HepG2 (cell line): ENCODE measurements around the gene GDF7. TPM values are rescaled to one million over a fixed set of nuclear protein-coding genes. Genes with fewer than 3 reads are reported as not detected.
A peak's percentile ranks its signal among the peaks of the same experiment; 100 is the strongest.

Experiments used
- ARNT ChIP-seq: fragments of 450-650 bp; IDR thresholded peaks from 2 replicates; pipeline ENCODE4 v1.6.1; 2017
- BRD4 ChIP-seq: sonication (generic); formaldehyde crosslinking; IDR thresholded peaks from 2 replicates; pipeline ENCODE4 v1.4.0; 2020; ENCODE audit warnings: missing genetic modification reagents
- CC2D1A ChIP-seq: sonication (generic); formaldehyde crosslinking; IDR thresholded peaks from 2 replicates; pipeline ENCODE4 v1.8.1; 2023; ENCODE audit warnings: mild to moderate bottlenecking, missing genetic modification reagents
- DNMT3B ChIP-seq: conservative IDR thresholded peaks from 2 replicates; pipeline ENCODE4 v1.6.1; 2016; ENCODE audit warnings: missing biosample characterization, control low read depth
- FOXO1 ChIP-seq: sonication (generic); formaldehyde crosslinking; IDR thresholded peaks from 2 replicates; pipeline ENCODE4 v1.4.0; 2020; ENCODE audit warnings: missing genetic modification reagents
- GABPB1 ChIP-seq: IDR thresholded peaks from 2 replicates; pipeline ENCODE4 v1.6.1; 2016; ENCODE audit warnings: mild to moderate bottlenecking, missing genetic modification reagents, moderate library complexity, missing compliant biosample characterization
- GATA4 ChIP-seq: sonication (generic); IDR thresholded peaks from 2 replicates; pipeline ENCODE4 v1.6.1; 2016; ENCODE audit warnings: antibody characterized with exemption, low read depth, borderline replicate concordance
- HIVEP1 ChIP-seq: sonication (generic); formaldehyde crosslinking; IDR thresholded peaks from 2 replicates; pipeline ENCODE4 v1.4.0; 2020; ENCODE audit warnings: mild to moderate bottlenecking, missing genetic modification reagents
- HNF4G ChIP-seq, 2 experiments: sonication (generic) in 1 of 2; formaldehyde crosslinking in 1 of 2; IDR thresholded peaks; 2 replicates each; pipeline versions ENCODE4 v1.4.0 to v1.6.1; 2011 to 2020; ENCODE audit warnings: borderline replicate concordance in 2 of 2, low read depth in 2 of 2, mild to moderate bottlenecking in 2 of 2, low read length in 1 of 2, missing genetic modification reagents in 1 of 2, moderate library complexity in 1 of 2
- KAT7 ChIP-seq: IDR thresholded peaks from 2 replicates; pipeline ENCODE4 v1.6.1; 2018; ENCODE audit warnings: borderline replicate concordance, missing compliant biosample characterization
- KLF13 ChIP-seq: sonication (generic); formaldehyde crosslinking; IDR thresholded peaks from 2 replicates; pipeline ENCODE4 v1.4.0; 2020; ENCODE audit warnings: mild to moderate bottlenecking, missing genetic modification reagents
- NR2C2 ChIP-seq: sonication (generic); formaldehyde crosslinking; IDR thresholded peaks from 2 replicates; pipeline ENCODE4 v1.4.0; 2020; ENCODE audit warnings: missing genetic modification reagents, mild to moderate bottlenecking, moderate library complexity, borderline replicate concordance
- PHF5A ChIP-seq: IDR thresholded peaks from one replicate; pipeline ENCODE4 v1.6.1; 2018; ENCODE audit warnings: low read depth, missing genetic modification reagents; ENCODE audit not compliant: unreplicated experiment
- SALL2 ChIP-seq: sonication (generic); formaldehyde crosslinking; IDR thresholded peaks from 2 replicates; pipeline ENCODE4 v1.8.1; 2023; ENCODE audit warnings: mild to moderate bottlenecking, missing genetic modification reagents, inconsistent platforms
- SOX5 ChIP-seq: IDR thresholded peaks from 2 replicates; pipeline ENCODE4 v1.6.1; 2016; ENCODE audit warnings: borderline replicate concordance
- ZBTB42 ChIP-seq: sonication (generic); formaldehyde crosslinking; IDR thresholded peaks from 2 replicates; pipeline ENCODE4 v1.5.0; 2020; ENCODE audit warnings: mild to moderate bottlenecking, missing genetic modification reagents
- ZFX ChIP-seq: sonication (generic); formaldehyde crosslinking; IDR thresholded peaks from 2 replicates; pipeline ENCODE4 v1.4.0; 2020; ENCODE audit warnings: mild to moderate bottlenecking, low read depth, missing genetic modification reagents, moderate library complexity
- ZNF10 ChIP-seq: sonication (generic); formaldehyde crosslinking; IDR thresholded peaks from 2 replicates; pipeline ENCODE4 v1.4.0; 2020; ENCODE audit warnings: mild to moderate bottlenecking, low read depth, missing genetic modification reagents, borderline replicate concordance
- ZNF547 ChIP-seq: sonication (generic); formaldehyde crosslinking; IDR thresholded peaks from 2 replicates; pipeline ENCODE4 v1.5.1; 2020; ENCODE audit warnings: mild to moderate bottlenecking, missing genetic modification reagents
- ZNF660 ChIP-seq: sonication (generic); formaldehyde crosslinking; IDR thresholded peaks from 2 replicates; pipeline ENCODE4 v1.5.1; 2020; ENCODE audit warnings: mild to moderate bottlenecking, low read depth, missing genetic modification reagents, borderline replicate concordance
- ZSCAN12 ChIP-seq: sonication (generic); formaldehyde crosslinking; IDR thresholded peaks from 2 replicates; pipeline ENCODE4 v1.9.0; 2021; ENCODE audit warnings: mild to moderate bottlenecking, missing genetic modification reagents
- ZSCAN31 ChIP-seq: sonication (generic); formaldehyde crosslinking; IDR thresholded peaks from 2 replicates; pipeline ENCODE4 v1.5.0; 2020; ENCODE audit warnings: low read depth, mild to moderate bottlenecking, missing genetic modification reagents
- polyA plus RNA-seq, 8 experiments: library from polyadenylated mRNA; depleted of rRNA in 3 of 8; stranded (reverse) in 7 of 8; unstranded in 1 of 8; fragments of >200 nt; fragmentation: Illumina TruSeq in 4 of 8; extraction: Trizol in 4 of 8; gene quantifications; 2 replicates each; pipeline versions ENCODE4 v1.2.1 to v1.2.3, GENCODE V29; 2011 to 2016; ENCODE audit warnings: low read depth in 4 of 8, missing spikeins in 1 of 8, mixed read lengths in 1 of 8; ENCODE audit not compliant: insufficient read depth in 1 of 8
- total RNA-seq, 5 experiments: library from RNA; depleted of rRNA; stranded (reverse); fragments of >200 nt; fragmentation: Illumina TruSeq; extraction: Trizol; gene quantifications; 2 replicates each; pipeline ENCODE4 v1.2.3, GENCODE V29; 2016; ENCODE audit warnings: low read depth in 1 of 5
- TF ChIP-seq, protein P1 (sequence below): sonication (generic); formaldehyde crosslinking; IDR thresholded peaks from 2 replicates; pipeline ENCODE4 v1.4.0; 2020; ENCODE audit warnings: missing genetic modification reagents
- TF ChIP-seq, protein P2 (sequence below): sonication (generic); formaldehyde crosslinking; IDR thresholded peaks from 2 replicates; pipeline ENCODE4 v1.8.1; 2023; ENCODE audit warnings: mild to moderate bottlenecking, moderate library complexity, missing genetic modification reagents
- TF ChIP-seq, protein P3 (sequence below): sonication (generic); formaldehyde crosslinking; IDR thresholded peaks from 2 replicates; pipeline ENCODE4 v1.8.1; 2022; ENCODE audit warnings: mild to moderate bottlenecking, missing genetic modification reagents

GDF7 gene
- total and polyA plus RNA-seq, 2 of the 13 experiments (the other 11 are each of a cell fraction or from before 2014, with no cell fraction given) = 1.6 to 15.0 TPM

DNA sequence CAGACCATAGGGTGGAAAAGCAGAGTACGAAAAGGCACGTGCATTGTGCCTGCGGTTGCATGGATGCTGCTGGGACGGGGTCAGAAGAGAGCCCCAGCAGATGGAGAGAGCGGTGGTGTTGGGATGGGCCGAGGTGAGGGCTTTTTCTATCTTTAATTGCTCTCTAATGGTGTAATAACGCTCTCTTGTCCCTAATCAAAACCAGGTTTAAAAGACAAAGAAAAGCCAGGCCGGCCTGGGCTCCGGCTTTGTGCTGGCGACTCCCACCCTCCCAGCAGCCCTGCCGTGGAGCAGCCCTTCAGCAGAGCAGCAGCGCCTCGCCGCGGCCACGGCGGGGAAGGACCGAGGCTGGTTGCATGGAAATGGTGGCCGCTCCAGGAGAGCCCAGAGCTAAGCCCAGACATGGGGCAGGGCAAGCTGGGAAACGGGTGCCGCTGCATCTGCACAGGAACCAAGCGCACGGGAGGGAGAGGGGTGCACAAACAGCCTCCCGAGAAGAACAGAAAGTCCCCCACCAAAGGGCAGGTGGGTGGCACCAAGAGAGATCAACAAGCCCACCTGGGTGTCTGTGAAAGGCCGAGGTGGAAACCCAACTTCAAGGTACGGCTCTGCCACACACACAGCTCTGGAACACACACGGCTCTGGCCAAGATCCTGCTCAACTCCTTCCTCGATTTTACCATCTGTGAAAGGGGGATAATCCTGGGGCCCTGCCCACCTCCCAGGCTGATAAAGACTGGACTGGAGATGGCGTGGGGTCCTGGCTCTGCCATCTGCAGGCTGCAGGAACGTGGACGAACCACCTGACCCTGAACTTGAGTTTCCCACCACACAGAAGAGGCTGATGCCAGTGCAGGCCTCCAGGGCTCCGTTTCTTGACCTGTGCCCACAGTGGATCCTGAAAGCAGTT lies 31.0 kb upstream of the GDF7 start (continued):
- peak; percentile 35; the same call in 1 of the 2 replicates for TF ChIP-seq SALL2 (CRISPR knock-in tag)
- no peak for TF ChIP-seq HNF4G (IDR thresholded peaks at IDR 0.05; ENCODE audit: borderline replicate concordance, low read depth, low read length)
- TF ChIP-seq HNF4G (CRISPR knock-in tag; IDR thresholded peaks at IDR 0.05; ENCODE audit: borderline replicate concordance, low read depth) = peak; percentile 87
- peak; percentile 24; the same call in 1 of the 2 replicates for TF ChIP-seq ZSCAN31
- no peak for TF ChIP-seq ZNF10
- no peak for TF ChIP-seq ARNT
- TF ChIP-seq, protein P1, sequence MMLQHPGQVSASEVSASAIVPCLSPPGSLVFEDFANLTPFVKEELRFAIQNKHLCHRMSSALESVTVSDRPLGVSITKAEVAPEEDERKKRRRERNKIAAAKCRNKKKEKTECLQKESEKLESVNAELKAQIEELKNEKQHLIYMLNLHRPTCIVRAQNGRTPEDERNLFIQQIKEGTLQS (CRISPR knock-in tag) = peak; percentile 51; the same call in 1 of the 2 replicates
- TF ChIP-seq KAT7 = peak; percentile 86; the same call in 1 of the 2 replicates
- TF ChIP-seq, protein P2, sequence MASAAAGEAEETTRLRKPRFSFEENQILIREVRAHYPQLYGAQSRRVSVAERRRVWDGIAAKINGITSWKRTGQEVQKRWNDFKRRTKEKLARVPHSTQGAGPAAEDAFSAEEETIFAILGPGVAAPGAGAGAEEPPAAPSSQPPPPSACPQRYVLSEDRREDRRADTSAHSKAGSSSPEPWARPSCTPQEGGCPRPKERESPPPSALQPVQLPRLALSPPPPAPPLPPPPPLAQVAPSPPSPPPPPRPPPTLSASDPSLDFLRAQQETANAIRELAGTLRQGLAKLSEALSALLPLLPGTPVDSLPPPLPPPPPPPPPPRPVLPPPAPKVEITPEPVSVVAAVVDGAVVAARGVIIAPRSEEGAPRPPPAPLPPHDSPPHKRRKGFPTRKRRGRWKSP (CRISPR knock-in tag) = no peak
- TF ChIP-seq ZNF547 (CRISPR knock-in tag) = peak; percentile 79; the same call in 1 of the 2 replicates
- peak; percentile 74 for TF ChIP-seq FOXO1
- TF ChIP-seq KLF13 (CRISPR knock-in tag) = no peak
- TF ChIP-seq GATA4 = no peak
- TF ChIP-seq ZBTB42 (CRISPR knock-in tag) = no peak
- TF ChIP-seq, protein P3, sequence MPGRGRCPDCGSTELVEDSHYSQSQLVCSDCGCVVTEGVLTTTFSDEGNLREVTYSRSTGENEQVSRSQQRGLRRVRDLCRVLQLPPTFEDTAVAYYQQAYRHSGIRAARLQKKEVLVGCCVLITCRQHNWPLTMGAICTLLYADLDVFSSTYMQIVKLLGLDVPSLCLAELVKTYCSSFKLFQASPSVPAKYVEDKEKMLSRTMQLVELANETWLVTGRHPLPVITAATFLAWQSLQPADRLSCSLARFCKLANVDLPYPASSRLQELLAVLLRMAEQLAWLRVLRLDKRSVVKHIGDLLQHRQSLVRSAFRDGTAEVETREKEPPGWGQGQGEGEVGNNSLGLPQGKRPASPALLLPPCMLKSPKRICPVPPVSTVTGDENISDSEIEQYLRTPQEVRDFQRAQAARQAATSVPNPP (CRISPR knock-in tag) = no peak; the same call in 1 of the 2 replicates
- no peak for TF ChIP-seq BRD4 (CRISPR knock-in tag)
- no peak for TF ChIP-seq CC2D1A (CRISPR knock-in tag)
- peak; percentile 69 for TF ChIP-seq SOX5 (CRISPR knock-in tag)
- TF ChIP-seq ZFX (CRISPR knock-in tag) = peak; percentile 74
- TF ChIP-seq NR2C2 (CRISPR knock-in tag) = no peak
- TF ChIP-seq PHF5A (CRISPR knock-in tag) = peak; percentile 58
- TF ChIP-seq ZSCAN12 = no peak
- peak; percentile 76 for TF ChIP-seq GABPB1 (CRISPR knock-in tag)
- 0 out of 2 replicates have a peak, but pooled peaks have one; percentile 32 for TF ChIP-seq DNMT3B (CRISPR knock-in tag)
- peak; percentile 66 for TF ChIP-seq HIVEP1 (CRISPR knock-in tag)
- peak; percentile 75; the same call in 1 of the 2 replicates for TF ChIP-seq ZNF660
